ENCODE measurements around the gene RAB10. TPM values are rescaled to one million over a fixed set of nuclear protein-coding genes. Genes with fewer than 3 reads are reported as not detected.
A peak's percentile ranks its signal among the peaks of the same experiment; 100 is the strongest.

RAB10 gene
- total and polyA plus RNA-seq, 2 experiments from 2014 or later: 100 to 122 TPM

- Histone ChIP-seq H3K79me2 (no peaks in the 10 kb centered on the region), H3K27ac (peak overlapping the region; percentile 42), H3K4me1 (ENCODE audit: insufficient read depth) (no peaks in the 10 kb centered on the region), H3K4me2 (peak overlapping the region; percentile 50), H3K9me2 (replicated peaks; ENCODE audit: insufficient read depth) (no peaks in the 10 kb centered on the region), H4K20me1 (ENCODE audit: insufficient read depth, poor library complexity, severe bottlenecking) (no peaks in the 10 kb centered on the region), H3K36me3 (replicated peaks; ENCODE audit: insufficient read depth, low read depth) (no peaks in the 10 kb centered on the region), H2AFZ (no peak overlapping the region), H3K27me3 (no peaks in the 10 kb centered on the region), H3K9me3 (ENCODE audit: low read depth) (no peaks in the 10 kb centered on the region), H3K4me3 (no peak overlapping the region)
- peak; percentile 28 for DNase-seq (ENCODE audit: low spot score)
- 39% methylated on average over 7 of the region's 7 CpGs for WGBS (ENCODE audit: low lambda C conversion rate, missing lambda C conversion rate)
- no peak for TF ChIP-seq EZH2phosphoT487 (IDR thresholded peaks at IDR 0.05; ENCODE audit: low read depth, severe bottlenecking, unreplicated experiment)
- TF ChIP-seq CTCF (IDR thresholded peaks at IDR 0.05; ENCODE audit: poor library complexity): no peak
- TF ChIP-seq EZH2 (IDR thresholded peaks at IDR 0.05; ENCODE audit: borderline replicate concordance): no peak
Measured at GRCh38 chr2:26144031-26144430, 110.1 kb downstream of the RAB10 start.

GRCh38 chr2:26144953-26145680 is 111.2 kb downstream of the RAB10 start:
- Histone ChIP-seq H3K79me2 (no peaks in the 10 kb centered on the region), H3K4me3 (no peak overlapping the region), H3K27ac (no peak overlapping the region), H3K4me2 (no peak overlapping the region), H3K4me1 (ENCODE audit: insufficient read depth) (no peaks in the 10 kb centered on the region), H4K20me1 (ENCODE audit: insufficient read depth, poor library complexity, severe bottlenecking) (no peaks in the 10 kb centered on the region), H3K9me3 (ENCODE audit: low read depth) (no peaks in the 10 kb centered on the region), H2AFZ (no peak overlapping the region), H3K27me3 (no peaks in the 10 kb centered on the region), H3K9me2 (replicated peaks; ENCODE audit: insufficient read depth) (no peaks in the 10 kb centered on the region), H3K36me3 (replicated peaks; ENCODE audit: insufficient read depth, low read depth) (no peaks in the 10 kb centered on the region)
- 34% methylated on average over 11 of the region's 11 CpGs for WGBS (ENCODE audit: low lambda C conversion rate, missing lambda C conversion rate)
- TF ChIP-seq EZH2phosphoT487 (IDR thresholded peaks at IDR 0.05; ENCODE audit: low read depth, severe bottlenecking, unreplicated experiment) (no peak), EZH2 (IDR thresholded peaks at IDR 0.05; ENCODE audit: borderline replicate concordance) (no peak), CTCF (IDR thresholded peaks at IDR 0.05; ENCODE audit: poor library complexity) (peak; percentile 92)
- peak; percentile 73 for DNase-seq (ENCODE audit: low spot score)

GRCh38 chr2:26148501-26148900 is 114.6 kb downstream of the RAB10 start:
- Histone ChIP-seq H3K9me3 (ENCODE audit: low read depth) (peaks cover 2% of the 10 kb centered on the region), H3K4me3 (no peak overlapping the region), H3K4me2 (no peak overlapping the region), H4K20me1 (ENCODE audit: insufficient read depth, poor library complexity, severe bottlenecking) (no peaks in the 10 kb centered on the region), H2AFZ (no peak overlapping the region), H3K4me1 (ENCODE audit: insufficient read depth) (no peaks in the 10 kb centered on the region), H3K27me3 (no peaks in the 10 kb centered on the region), H3K36me3 (replicated peaks; ENCODE audit: insufficient read depth, low read depth) (no peaks in the 10 kb centered on the region), H3K9me2 (replicated peaks; ENCODE audit: insufficient read depth) (no peaks in the 10 kb centered on the region), H3K27ac (no peak overlapping the region), H3K79me2 (no peaks in the 10 kb centered on the region)
- WGBS (ENCODE audit: low lambda C conversion rate, missing lambda C conversion rate): 46% methylated on average over 2 of the region's 2 CpGs
- no peak for TF ChIP-seq CTCF (IDR thresholded peaks at IDR 0.05; ENCODE audit: poor library complexity)
- TF ChIP-seq EZH2 (IDR thresholded peaks at IDR 0.05; ENCODE audit: borderline replicate concordance): no peak
- no peak for DNase-seq (ENCODE audit: low spot score)

Data from hepatocyte (in vitro differentiated cells).